GM23248 (cell line): ENCODE measurements around the gene PTGER1.

Experiments
- EZH2 ChIP-seq: fragments of 200-600 bp; sonication (generic); IDR thresholded peaks from 2 replicates; pipeline ENCODE4 v1.6.1; 2018; ENCODE audit warnings: antibody characterized with exemption, mild to moderate bottlenecking; ENCODE audit not compliant: insufficient read depth, poor library complexity, severe bottlenecking
- EZH2phosphoT487 ChIP-seq: fragments of 200-600 bp; sonication (generic); IDR thresholded peaks from 2 replicates; pipeline ENCODE4 v1.6.1; 2018; ENCODE audit warnings: antibody characterized with exemption, moderate library complexity, mild to moderate bottlenecking, low read depth; ENCODE audit not compliant: insufficient read depth

- TF ChIP-seq EZH2phosphoT487 (no peak), EZH2 (no peak)
Observed at GRCh38 chr19:14449321-14449720, 25.8 kb downstream of the PTGER1 start.
